ENCODE data around the gene UMODL1. TPM values are rescaled to one million over a fixed set of nuclear protein-coding genes. Genes with fewer than 3 reads are reported as not detected.

The UMODL1 gene
- total and polyA plus RNA-seq, 10 of the 15 experiments (the other 5 are each of a cell fraction or from before 2014, with no cell fraction given): 0.01 to 0.11 (median 0.03) TPM; not detected in 5

DNA sequence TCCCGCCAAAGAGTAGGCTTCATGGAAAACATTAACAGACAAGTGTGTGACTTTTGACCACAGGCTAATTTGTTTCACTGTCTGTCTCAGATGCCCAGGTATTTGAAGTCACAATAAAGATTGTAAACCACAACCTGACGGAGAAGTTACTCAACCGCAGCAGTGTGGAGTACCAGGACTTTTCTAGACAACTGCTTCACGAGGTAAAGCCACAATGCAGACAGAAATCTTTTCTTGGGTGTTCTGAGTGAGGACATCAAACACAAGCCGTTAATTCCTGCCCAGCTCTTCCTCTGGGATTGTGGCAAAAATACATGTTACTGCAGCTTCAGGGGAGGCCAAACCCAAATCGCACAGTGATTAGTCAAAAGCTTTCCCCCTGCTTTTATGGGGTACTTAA, 31.0 kb downstream of the UMODL1 start (continued):
- TF ChIP-seq CREM (IDR thresholded peaks at IDR 0.05; ENCODE audit: low read depth) (no peak), NR2F1 (conservative IDR thresholded peaks at IDR 0.05) (0 out of 2 replicates have a peak, but pooled peaks have one; percentile 27), HDAC6 (IDR thresholded peaks at IDR 0.05; ENCODE audit: unreplicated experiment) (no peak), NFYB (IDR thresholded peaks at IDR 0.05; ENCODE audit: insufficient read depth, low read depth, low read length) (no peak), POLR2AphosphoS2 (IDR thresholded peaks at IDR 0.05; ENCODE audit: low read depth, low read length) (no peak), PML (IDR thresholded peaks at IDR 0.05; ENCODE audit: low read length) (no peak), ZNF384 (IDR thresholded peaks at IDR 0.05; ENCODE audit: borderline replicate concordance, low read depth, low read length) (no peak), EED (IDR thresholded peaks at IDR 0.05; ENCODE audit: low read depth) (no peak), IKZF1 (conservative IDR thresholded peaks at IDR 0.05) (peak; percentile 47; the same call in 1 of the 2 replicates), WRNIP1 (IDR thresholded peaks at IDR 0.05; ENCODE audit: borderline replicate concordance, low read depth, low read length) (no peak), SRF (IDR thresholded peaks at IDR 0.05; ENCODE audit: low read depth in 2 of 2, low read length in 2 of 2) (no peak), NFIC (IDR thresholded peaks at IDR 0.05; ENCODE audit: low read depth, low read length) (no peak), IKZF2 (IDR thresholded peaks at IDR 0.05) (peak; percentile 71 to 76; a peak in 2 of 4 replicates), MEF2B (IDR thresholded peaks at IDR 0.05; ENCODE audit: partially characterized antibody, poor library complexity, severe bottlenecking) (no peak), ATF7 (IDR thresholded peaks at IDR 0.05; ENCODE audit: low read depth) (peak; percentile 31; the same call in 1 of the 2 replicates), ZZZ3 (IDR thresholded peaks at IDR 0.05; ENCODE audit: control insufficient read depth, insufficient read length, low read depth) (no peak), EZH2 (IDR thresholded peaks at IDR 0.05; ENCODE audit: borderline replicate concordance, control insufficient read depth, low read depth, low read length) (no peak), NR2C1 (IDR thresholded peaks at IDR 0.05) (no peak), NFYA (IDR thresholded peaks at IDR 0.05; ENCODE audit: borderline replicate concordance, low read depth, low read length) (no peak)
- TF ChIP-seq, protein P1, sequence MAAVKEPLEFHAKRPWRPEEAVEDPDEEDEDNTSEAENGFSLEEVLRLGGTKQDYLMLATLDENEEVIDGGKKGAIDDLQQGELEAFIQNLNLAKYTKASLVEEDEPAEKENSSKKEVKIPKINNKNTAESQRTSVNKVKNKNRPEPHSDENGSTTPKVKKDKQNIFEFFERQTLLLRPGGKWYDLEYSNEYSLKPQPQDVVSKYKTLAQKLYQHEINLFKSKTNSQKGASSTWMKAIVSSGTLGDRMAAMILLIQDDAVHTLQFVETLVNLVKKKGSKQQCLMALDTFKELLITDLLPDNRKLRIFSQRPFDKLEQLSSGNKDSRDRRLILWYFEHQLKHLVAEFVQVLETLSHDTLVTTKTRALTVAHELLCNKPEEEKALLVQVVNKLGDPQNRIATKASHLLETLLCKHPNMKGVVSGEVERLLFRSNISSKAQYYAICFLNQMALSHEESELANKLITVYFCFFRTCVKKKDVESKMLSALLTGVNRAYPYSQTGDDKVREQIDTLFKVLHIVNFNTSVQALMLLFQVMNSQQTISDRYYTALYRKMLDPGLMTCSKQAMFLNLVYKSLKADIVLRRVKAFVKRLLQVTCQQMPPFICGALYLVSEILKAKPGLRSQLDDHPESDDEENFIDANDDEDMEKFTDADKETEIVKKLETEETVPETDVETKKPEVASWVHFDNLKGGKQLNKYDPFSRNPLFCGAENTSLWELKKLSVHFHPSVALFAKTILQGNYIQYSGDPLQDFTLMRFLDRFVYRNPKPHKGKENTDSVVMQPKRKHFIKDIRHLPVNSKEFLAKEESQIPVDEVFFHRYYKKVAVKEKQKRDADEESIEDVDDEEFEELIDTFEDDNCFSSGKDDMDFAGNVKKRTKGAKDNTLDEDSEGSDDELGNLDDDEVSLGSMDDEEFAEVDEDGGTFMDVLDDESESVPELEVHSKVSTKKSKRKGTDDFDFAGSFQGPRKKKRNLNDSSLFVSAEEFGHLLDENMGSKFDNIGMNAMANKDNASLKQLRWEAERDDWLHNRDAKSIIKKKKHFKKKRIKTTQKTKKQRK (IDR thresholded peaks at IDR 0.05; ENCODE audit: low read depth, low read length): no peak
- TF ChIP-seq, protein P2, sequence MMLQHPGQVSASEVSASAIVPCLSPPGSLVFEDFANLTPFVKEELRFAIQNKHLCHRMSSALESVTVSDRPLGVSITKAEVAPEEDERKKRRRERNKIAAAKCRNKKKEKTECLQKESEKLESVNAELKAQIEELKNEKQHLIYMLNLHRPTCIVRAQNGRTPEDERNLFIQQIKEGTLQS (IDR thresholded peaks at IDR 0.05; ENCODE audit: borderline replicate concordance, extremely low read depth, low read depth, low read length): no peak
- TF ChIP-seq, protein P3, sequence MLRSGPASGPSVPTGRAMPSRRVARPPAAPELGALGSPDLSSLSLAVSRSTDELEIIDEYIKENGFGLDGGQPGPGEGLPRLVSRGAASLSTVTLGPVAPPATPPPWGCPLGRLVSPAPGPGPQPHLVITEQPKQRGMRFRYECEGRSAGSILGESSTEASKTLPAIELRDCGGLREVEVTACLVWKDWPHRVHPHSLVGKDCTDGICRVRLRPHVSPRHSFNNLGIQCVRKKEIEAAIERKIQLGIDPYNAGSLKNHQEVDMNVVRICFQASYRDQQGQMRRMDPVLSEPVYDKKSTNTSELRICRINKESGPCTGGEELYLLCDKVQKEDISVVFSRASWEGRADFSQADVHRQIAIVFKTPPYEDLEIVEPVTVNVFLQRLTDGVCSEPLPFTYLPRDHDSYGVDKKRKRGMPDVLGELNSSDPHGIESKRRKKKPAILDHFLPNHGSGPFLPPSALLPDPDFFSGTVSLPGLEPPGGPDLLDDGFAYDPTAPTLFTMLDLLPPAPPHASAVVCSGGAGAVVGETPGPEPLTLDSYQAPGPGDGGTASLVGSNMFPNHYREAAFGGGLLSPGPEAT (IDR thresholded peaks at IDR 0.05; ENCODE audit: low read depth): peak; percentile 43; the same call in 1 of the 2 replicates
- TF ChIP-seq, protein P4, sequence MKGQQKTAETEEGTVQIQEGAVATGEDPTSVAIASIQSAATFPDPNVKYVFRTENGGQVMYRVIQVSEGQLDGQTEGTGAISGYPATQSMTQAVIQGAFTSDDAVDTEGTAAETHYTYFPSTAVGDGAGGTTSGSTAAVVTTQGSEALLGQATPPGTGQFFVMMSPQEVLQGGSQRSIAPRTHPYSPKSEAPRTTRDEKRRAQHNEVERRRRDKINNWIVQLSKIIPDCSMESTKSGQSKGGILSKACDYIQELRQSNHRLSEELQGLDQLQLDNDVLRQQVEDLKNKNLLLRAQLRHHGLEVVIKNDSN (IDR thresholded peaks at IDR 0.05; ENCODE audit: borderline replicate concordance, extremely low read length, insufficient read depth, low read depth, low read length): no peak

Measured in GM12878 (cell line).